ENCODE data around the gene CTSS.

- TF ChIP-seq POLR2A (IDR thresholded peaks at IDR 0.05; ENCODE audit: low read depth, low read length): no peak
- no peak for TF ChIP-seq PAX5 (IDR thresholded peaks at IDR 0.05; ENCODE audit: insufficient read depth, low read length, severe bottlenecking)
- no peak for TF ChIP-seq POLR2AphosphoS5 (IDR thresholded peaks at IDR 0.05; ENCODE audit: low read depth, low read length)
- TF ChIP-seq TAF1 (IDR thresholded peaks at IDR 0.05; ENCODE audit: low read depth, low read length): no peak
- no peak for TF ChIP-seq SPI1 (IDR thresholded peaks at IDR 0.05; ENCODE audit: low read depth, low read length)
Measured at GRCh38 chr1:150793221-150793620, 27.6 kb upstream of the CTSS start.
